Measurements from ENCODE around the gene TRAF5. TPM values are rescaled to one million over a fixed set of nuclear protein-coding genes. Genes with fewer than 3 reads are reported as not detected.

Gene TRAF5
- total RNA-seq, 1 donor from 2014 or later = 14.4 TPM

GRCh38 chr1:211352985-211353515 is 26.4 kb downstream of the TRAF5 start:
- no peak overlapping the region for H3K4me3 Mint-ChIP-seq (ENCODE audit: unreplicated experiment)
- no peak overlapping the region for H3K4me2 ChIP-seq (ENCODE audit: low read length)
- H3K4me3 ChIP-seq (ENCODE audit: insufficient read depth, low read depth, low read length) = no peak overlapping the region
- FAIRE-seq (no peak), DNase-seq (ENCODE audit: low read depth) (no peak)
- peaks cover 2% of the 10 kb centered on the region for H3K9me3 Mint-ChIP-seq (ENCODE audit: unreplicated experiment)
- no peaks in the 10 kb centered on the region for H3K9me3 ChIP-seq (ENCODE audit: insufficient read depth, low read depth, low read length)
- H4K20me1 ChIP-seq (ENCODE audit: insufficient read depth, low read length) = peaks cover 21% of the 10 kb centered on the region
- no peak overlapping the region for H3K9ac ChIP-seq (ENCODE audit: low read length)
- H3K27ac Mint-ChIP-seq (ENCODE audit: unreplicated experiment) = no peak overlapping the region
- H3K4me1 Mint-ChIP-seq (ENCODE audit: low read depth, unreplicated experiment) = peaks cover 11% of the 10 kb centered on the region
- peaks cover 11% of the 10 kb centered on the region for H3K4me1 ChIP-seq (ENCODE audit: insufficient read depth, low read length)
- H3K79me2 ChIP-seq (ENCODE audit: insufficient read depth, low read length) = peaks cover 15% of the 10 kb centered on the region
- peaks cover 2% of the 10 kb centered on the region for H3K36me3 ChIP-seq (ENCODE audit: insufficient read depth, low read length)
- no peaks in the 10 kb centered on the region for H3K27me3 ChIP-seq (ENCODE audit: insufficient read depth, low read length)
- peaks cover 28% of the 10 kb centered on the region for H3K36me3 Mint-ChIP-seq (ENCODE audit: low read depth, unreplicated experiment)
- no peak overlapping the region for H2AFZ ChIP-seq (ENCODE audit: low read depth, low read length)
- no peak overlapping the region for H3K27ac ChIP-seq (ENCODE audit: low read depth, low read length)
- TF ChIP-seq CTCF (IDR thresholded peaks at IDR 0.05; ENCODE audit: insufficient read depth, low read depth, low read length) (peak; percentile 65), EZH2 (IDR thresholded peaks at IDR 0.05; ENCODE audit: insufficient read depth, low read length) (no peak)
- H3K27me3 Mint-ChIP-seq (ENCODE audit: low read depth, unreplicated experiment) = no peaks in the 10 kb centered on the region

GRCh38 chr1:211353562-211354212 is 27.1 kb downstream of the TRAF5 start:
- Histone ChIP-seq H3K27me3 (ENCODE audit: insufficient read depth, low read length) (no peaks in the 10 kb centered on the region), H3K4me1 (ENCODE audit: insufficient read depth, low read length) (peaks cover 11% of the 10 kb centered on the region), H2AFZ (ENCODE audit: low read depth, low read length) (no peak overlapping the region), H3K36me3 (ENCODE audit: insufficient read depth, low read length) (peaks cover 2% of the 10 kb centered on the region), H3K79me2 (ENCODE audit: insufficient read depth, low read length) (peaks cover 15% of the 10 kb centered on the region), H4K20me1 (ENCODE audit: insufficient read depth, low read length) (peaks cover 21% of the 10 kb centered on the region), H3K4me2 (ENCODE audit: low read length) (no peak overlapping the region), H3K9ac (ENCODE audit: low read length) (no peak overlapping the region), H3K4me3 (ENCODE audit: insufficient read depth, low read depth, low read length) (no peak overlapping the region), H3K9me3 (ENCODE audit: insufficient read depth, low read depth, low read length) (no peaks in the 10 kb centered on the region), H3K27ac (ENCODE audit: low read depth, low read length) (no peak overlapping the region)
- FAIRE-seq (no peak), DNase-seq (ENCODE audit: low read depth) (no peak)
- TF ChIP-seq CTCF (IDR thresholded peaks at IDR 0.05; ENCODE audit: insufficient read depth, low read depth, low read length) = no peak
- no peak for TF ChIP-seq EZH2 (IDR thresholded peaks at IDR 0.05; ENCODE audit: insufficient read depth, low read length)
- no peak overlapping the region for H3K4me3 Mint-ChIP-seq (ENCODE audit: unreplicated experiment)
- peaks cover 28% of the 10 kb centered on the region for H3K36me3 Mint-ChIP-seq (ENCODE audit: low read depth, unreplicated experiment)
- H3K27me3 Mint-ChIP-seq (ENCODE audit: low read depth, unreplicated experiment) = no peaks in the 10 kb centered on the region
- H3K27ac Mint-ChIP-seq (ENCODE audit: unreplicated experiment) = no peak overlapping the region
- peaks cover 2% of the 10 kb centered on the region for H3K9me3 Mint-ChIP-seq (ENCODE audit: unreplicated experiment)
- H3K4me1 Mint-ChIP-seq (ENCODE audit: low read depth, unreplicated experiment) = peaks cover 11% of the 10 kb centered on the region

DNA sequence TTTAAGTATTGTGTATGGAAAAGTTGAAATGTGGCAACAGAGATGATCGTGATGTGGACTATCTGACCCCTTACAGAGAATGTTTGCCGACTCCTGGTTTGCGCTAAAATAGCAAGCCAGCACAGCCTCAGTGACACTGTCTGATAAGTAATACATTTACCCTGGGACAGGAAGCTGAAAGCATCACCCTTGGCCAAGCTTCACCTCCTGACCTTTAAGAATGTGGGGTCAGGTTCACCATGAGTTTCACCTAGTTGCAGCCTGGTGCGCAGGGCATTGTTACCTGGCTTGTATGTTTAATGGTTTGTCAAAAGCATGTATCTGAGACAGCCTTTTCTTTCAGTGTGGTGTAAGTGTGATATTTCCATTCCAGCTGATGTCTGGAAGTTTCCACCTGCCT is 29.2 kb downstream of the TRAF5 start:
- H2AFZ ChIP-seq (ENCODE audit: low read depth, low read length) = no peak overlapping the region
- H3K4me3 ChIP-seq (ENCODE audit: insufficient read depth, low read depth, low read length) = no peak overlapping the region
- Mint-ChIP-seq H3K4me3 (ENCODE audit: unreplicated experiment) (no peak overlapping the region), H3K36me3 (ENCODE audit: low read depth, unreplicated experiment) (peaks cover 27% of the 10 kb centered on the region), H3K9me3 (ENCODE audit: unreplicated experiment) (peaks cover 2% of the 10 kb centered on the region), H3K27me3 (ENCODE audit: low read depth, unreplicated experiment) (no peaks in the 10 kb centered on the region), H3K27ac (ENCODE audit: unreplicated experiment) (no peak overlapping the region), H3K4me1 (ENCODE audit: low read depth, unreplicated experiment) (peaks cover 11% of the 10 kb centered on the region)
- H3K36me3 ChIP-seq (ENCODE audit: insufficient read depth, low read length) = peaks cover 4% of the 10 kb centered on the region
- no peaks in the 10 kb centered on the region for H3K27me3 ChIP-seq (ENCODE audit: insufficient read depth, low read length)
- H3K4me1 ChIP-seq (ENCODE audit: insufficient read depth, low read length) = peaks cover 11% of the 10 kb centered on the region
- TF ChIP-seq CTCF (IDR thresholded peaks at IDR 0.05; ENCODE audit: insufficient read depth, low read depth, low read length) (no peak), EZH2 (IDR thresholded peaks at IDR 0.05; ENCODE audit: insufficient read depth, low read length) (no peak)
- no peak for FAIRE-seq
- no peak overlapping the region for H3K9ac ChIP-seq (ENCODE audit: low read length)
- no peaks in the 10 kb centered on the region for H3K9me3 ChIP-seq (ENCODE audit: insufficient read depth, low read depth, low read length)
- H3K79me2 ChIP-seq (ENCODE audit: insufficient read depth, low read length) = peaks cover 9% of the 10 kb centered on the region
- DNase-seq (ENCODE audit: low read depth) = no peak
- no peak overlapping the region for H3K4me2 ChIP-seq (ENCODE audit: low read length)
- no peak overlapping the region for H3K27ac ChIP-seq (ENCODE audit: low read depth, low read length)
- H4K20me1 ChIP-seq (ENCODE audit: insufficient read depth, low read length) = peaks cover 20% of the 10 kb centered on the region

All from astrocyte (in vitro differentiated cells and primary cell).